ENCODE data around the gene PKP2. TPM values are rescaled to one million over a fixed set of nuclear protein-coding genes. Genes with fewer than 3 reads are reported as not detected.

The PKP2 gene
- total and polyA plus RNA-seq, 2 experiments from 2014 or later: 0.21 to 0.22 TPM

DNA sequence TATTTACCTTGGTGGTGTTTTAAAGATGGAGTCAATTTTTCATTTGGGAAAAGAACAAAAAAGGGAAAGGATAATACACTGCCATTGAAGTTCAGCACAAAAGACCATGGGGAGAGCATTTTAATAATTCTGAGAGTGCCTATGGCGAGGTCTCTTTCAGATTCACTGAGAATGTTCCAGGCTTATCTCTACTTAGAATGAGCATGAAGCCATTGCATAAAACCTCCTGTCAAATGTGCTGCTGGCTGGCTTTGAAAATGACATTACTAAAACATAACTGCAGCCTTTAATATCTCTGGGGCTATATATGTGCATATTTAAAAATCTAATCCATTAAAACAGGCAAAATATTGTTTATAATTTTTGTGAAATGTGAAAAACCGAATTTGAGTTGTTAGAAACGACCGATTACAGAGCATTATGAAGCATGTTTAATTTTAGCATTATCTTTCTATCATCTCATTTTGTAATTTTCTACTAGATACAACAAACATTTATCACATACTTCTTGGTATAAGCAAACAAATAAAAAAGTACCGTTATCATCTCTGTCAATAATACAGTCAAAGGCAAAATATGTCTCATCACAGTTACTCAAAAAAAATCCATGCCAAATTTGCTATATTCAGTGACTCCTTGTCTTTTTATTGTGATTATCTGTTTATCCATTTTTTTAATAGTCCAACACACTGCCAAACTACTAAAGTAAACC lies 95.2 kb downstream of the PKP2 start:
- TF ChIP-seq EZH2phosphoT487 (IDR thresholded peaks at IDR 0.05; ENCODE audit: insufficient read depth, low read depth): no peak
- no peak for TF ChIP-seq EZH2 (IDR thresholded peaks at IDR 0.05; ENCODE audit: insufficient read depth, poor library complexity, severe bottlenecking)
- DNase-seq: no peak
- Histone ChIP-seq H4K20me1 (ENCODE audit: insufficient read depth) (no peaks in the 10 kb centered on the region), H3K9me3 (ENCODE audit: low read depth) (no peaks in the 10 kb centered on the region), H3K9me2 (ENCODE audit: insufficient read depth) (no peaks in the 10 kb centered on the region), H3K36me3 (ENCODE audit: low read depth) (no peaks in the 10 kb centered on the region), H3F3A (ENCODE audit: insufficient read depth) (no peaks in the 10 kb centered on the region), H2AFZ (no peak overlapping the region), H3K4me1 (ENCODE audit: insufficient read depth) (no peaks in the 10 kb centered on the region), H3K9ac (no peak overlapping the region), H3K27me3 (replicated peaks; ENCODE audit: insufficient read depth) (no peaks in the 10 kb centered on the region), H3K4me2 (ENCODE audit: unreplicated experiment) (no peak overlapping the region), H3K4me3 (no peak overlapping the region), H3K27ac (no peak overlapping the region), H3K79me2 (ENCODE audit: insufficient read depth) (no peaks in the 10 kb centered on the region)
- WGBS, 2 experiments (ENCODE audit: low coverage in 1 of 2, low lambda C conversion rate in 2 of 2, missing lambda C conversion rate in 2 of 2): 38 to 40% methylated on average over 5 of the region's 5 CpGs
- in situ Hi-C loops (cut with MboI): no loop called here

DNA sequence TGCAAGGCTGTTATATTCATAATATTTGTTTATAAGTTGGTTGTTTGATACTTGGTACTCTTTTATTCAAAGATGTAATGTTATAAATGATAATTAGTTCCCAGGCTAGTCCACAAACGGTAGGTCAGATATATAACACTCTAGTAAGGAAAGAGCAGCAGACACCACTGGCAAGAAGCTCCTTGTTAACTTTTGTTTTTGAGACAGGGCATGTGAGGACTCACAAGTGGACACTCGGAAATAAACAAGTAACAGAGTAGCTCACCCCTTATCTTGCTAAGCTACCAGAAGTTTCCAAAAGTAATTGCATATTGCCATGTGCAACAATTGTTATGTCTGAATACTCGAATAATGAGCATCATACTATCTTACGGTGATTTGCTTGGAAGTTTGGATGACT lies 102.3 kb downstream of the PKP2 start:
- DNase-seq: no peak
- Histone ChIP-seq H3K4me1 (ENCODE audit: insufficient read depth) (no peaks in the 10 kb centered on the region), H3K9ac (no peak overlapping the region), H3K27me3 (replicated peaks; ENCODE audit: insufficient read depth) (no peaks in the 10 kb centered on the region), H4K20me1 (ENCODE audit: insufficient read depth) (no peaks in the 10 kb centered on the region), H2AFZ (no peak overlapping the region), H3K9me3 (ENCODE audit: low read depth) (no peaks in the 10 kb centered on the region), H3K79me2 (ENCODE audit: insufficient read depth) (no peaks in the 10 kb centered on the region), H3K4me3 (no peak overlapping the region), H3K27ac (no peak overlapping the region), H3K36me3 (ENCODE audit: low read depth) (no peaks in the 10 kb centered on the region), H3F3A (ENCODE audit: insufficient read depth) (no peaks in the 10 kb centered on the region), H3K9me2 (ENCODE audit: insufficient read depth) (no peaks in the 10 kb centered on the region), H3K4me2 (ENCODE audit: unreplicated experiment) (no peak overlapping the region)
- no peak for TF ChIP-seq EZH2 (IDR thresholded peaks at IDR 0.05; ENCODE audit: insufficient read depth, poor library complexity, severe bottlenecking)
- TF ChIP-seq EZH2phosphoT487 (IDR thresholded peaks at IDR 0.05; ENCODE audit: insufficient read depth, low read depth): no peak
- 22 to 25% methylated on average over 4 of the region's 4 CpGs for WGBS, 2 experiments (ENCODE audit: low coverage in 1 of 2, low lambda C conversion rate in 2 of 2, missing lambda C conversion rate in 2 of 2)
- in situ Hi-C loops (cut with MboI): no loop called here

DNA sequence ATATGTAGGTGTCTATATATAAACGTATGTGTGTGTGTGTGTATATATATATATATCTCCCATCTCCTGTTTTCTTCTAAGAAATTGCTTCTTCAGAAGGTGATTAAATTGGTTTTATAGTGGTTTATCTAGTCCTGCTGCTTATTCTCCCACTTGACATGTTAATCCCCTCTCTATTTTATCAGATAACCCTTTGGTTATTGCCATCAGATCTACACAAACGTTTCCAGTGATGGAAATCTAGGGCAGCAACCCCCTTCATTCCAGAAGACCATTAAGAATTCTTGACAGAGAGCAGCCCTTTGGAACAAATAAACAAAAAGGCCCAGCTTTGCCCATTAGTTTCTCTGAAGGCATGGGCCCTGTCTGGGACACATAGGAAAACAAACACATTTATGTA lies 106.7 kb downstream of the PKP2 start:
- Histone ChIP-seq H3K9ac (no peak overlapping the region), H3K36me3 (ENCODE audit: low read depth) (no peaks in the 10 kb centered on the region), H3K27ac (no peak overlapping the region), H3K4me2 (ENCODE audit: unreplicated experiment) (no peak overlapping the region), H3K79me2 (ENCODE audit: insufficient read depth) (no peaks in the 10 kb centered on the region), H3K4me3 (no peak overlapping the region), H3K4me1 (ENCODE audit: insufficient read depth) (no peaks in the 10 kb centered on the region), H3K27me3 (replicated peaks; ENCODE audit: insufficient read depth) (no peaks in the 10 kb centered on the region), H2AFZ (no peak overlapping the region), H3K9me2 (ENCODE audit: insufficient read depth) (no peaks in the 10 kb centered on the region), H3F3A (ENCODE audit: insufficient read depth) (no peaks in the 10 kb centered on the region), H4K20me1 (ENCODE audit: insufficient read depth) (no peaks in the 10 kb centered on the region), H3K9me3 (ENCODE audit: low read depth) (no peaks in the 10 kb centered on the region)
- DNase-seq: no peak
- in situ Hi-C loops (cut with MboI): no loop called here
- 9 to 22% methylated on average over 2 of the region's 2 CpGs for WGBS, 2 experiments (ENCODE audit: low coverage in 1 of 2, low lambda C conversion rate in 2 of 2, missing lambda C conversion rate in 2 of 2)
- TF ChIP-seq EZH2phosphoT487 (IDR thresholded peaks at IDR 0.05; ENCODE audit: insufficient read depth, low read depth): no peak
- no peak for TF ChIP-seq EZH2 (IDR thresholded peaks at IDR 0.05; ENCODE audit: insufficient read depth, poor library complexity, severe bottlenecking)

DNA sequence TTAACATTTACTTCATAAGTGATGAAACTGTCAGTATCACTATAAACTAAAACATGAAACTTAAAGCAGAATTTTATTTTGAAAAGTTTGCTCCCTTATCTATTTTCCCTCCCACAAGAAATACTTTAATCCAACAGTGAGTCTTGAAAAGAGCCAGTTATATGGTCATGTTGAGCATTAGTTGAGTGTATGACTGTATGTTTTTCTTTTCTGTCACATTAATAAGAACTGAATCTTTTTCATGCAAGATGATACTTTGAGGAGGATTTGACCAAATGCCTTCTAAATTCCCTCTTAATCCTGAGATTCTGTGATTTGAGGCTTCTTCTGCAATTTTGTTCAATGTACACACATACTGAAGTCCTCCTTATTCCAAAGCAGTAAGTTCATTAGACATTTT lies 107.1 kb downstream of the PKP2 start:
- Histone ChIP-seq H3K27me3 (replicated peaks; ENCODE audit: insufficient read depth) (no peaks in the 10 kb centered on the region), H3K9me3 (ENCODE audit: low read depth) (no peaks in the 10 kb centered on the region), H3K79me2 (ENCODE audit: insufficient read depth) (no peaks in the 10 kb centered on the region), H3K9ac (no peak overlapping the region), H2AFZ (no peak overlapping the region), H3K4me1 (ENCODE audit: insufficient read depth) (no peaks in the 10 kb centered on the region), H3K27ac (no peak overlapping the region), H4K20me1 (ENCODE audit: insufficient read depth) (no peaks in the 10 kb centered on the region), H3F3A (ENCODE audit: insufficient read depth) (no peaks in the 10 kb centered on the region), H3K9me2 (ENCODE audit: insufficient read depth) (no peaks in the 10 kb centered on the region), H3K4me3 (no peak overlapping the region), H3K4me2 (ENCODE audit: unreplicated experiment) (no peak overlapping the region), H3K36me3 (ENCODE audit: low read depth) (no peaks in the 10 kb centered on the region)
- TF ChIP-seq EZH2phosphoT487 (IDR thresholded peaks at IDR 0.05; ENCODE audit: insufficient read depth, low read depth): no peak
- no peak for TF ChIP-seq EZH2 (IDR thresholded peaks at IDR 0.05; ENCODE audit: insufficient read depth, poor library complexity, severe bottlenecking)
- in situ Hi-C loops (cut with MboI): no loop called here
- no peak for DNase-seq

DNA sequence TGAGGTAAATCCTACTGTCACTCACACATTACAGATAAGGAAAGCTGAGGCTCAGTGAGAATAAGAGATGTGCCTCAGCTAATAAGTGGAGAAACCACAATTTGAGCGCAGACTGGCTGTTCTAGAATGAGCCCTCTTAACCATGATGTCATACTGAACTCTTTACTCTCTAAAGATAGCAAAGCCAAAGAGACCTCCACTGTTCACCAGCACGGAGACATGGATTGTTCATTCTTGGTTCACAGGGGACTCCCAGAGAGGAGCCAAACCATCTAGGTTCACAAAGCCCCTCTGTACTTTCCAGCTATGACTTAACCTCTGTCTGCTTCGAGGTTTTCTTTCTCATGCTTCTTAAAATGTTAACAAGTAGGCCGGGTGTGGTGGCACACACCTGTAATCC lies 108.2 kb downstream of the PKP2 start:
- Histone ChIP-seq H4K20me1 (ENCODE audit: insufficient read depth) (no peaks in the 10 kb centered on the region), H3K36me3 (ENCODE audit: low read depth) (no peaks in the 10 kb centered on the region), H3K9me3 (ENCODE audit: low read depth) (no peaks in the 10 kb centered on the region), H2AFZ (no peak overlapping the region), H3K9me2 (ENCODE audit: insufficient read depth) (no peaks in the 10 kb centered on the region), H3K9ac (no peak overlapping the region), H3K4me3 (no peak overlapping the region), H3F3A (ENCODE audit: insufficient read depth) (no peaks in the 10 kb centered on the region), H3K27ac (no peak overlapping the region), H3K27me3 (replicated peaks; ENCODE audit: insufficient read depth) (no peaks in the 10 kb centered on the region), H3K4me1 (ENCODE audit: insufficient read depth) (no peaks in the 10 kb centered on the region), H3K79me2 (ENCODE audit: insufficient read depth) (no peaks in the 10 kb centered on the region), H3K4me2 (ENCODE audit: unreplicated experiment) (no peak overlapping the region)
- in situ Hi-C loops (cut with MboI): no loop called here
- WGBS, 2 experiments (ENCODE audit: low coverage in 1 of 2, low lambda C conversion rate in 2 of 2, missing lambda C conversion rate in 2 of 2): 29 to 34% methylated on average over 4 of the region's 4 CpGs
- TF ChIP-seq EZH2phosphoT487 (IDR thresholded peaks at IDR 0.05; ENCODE audit: insufficient read depth, low read depth): no peak
- no peak for TF ChIP-seq EZH2 (IDR thresholded peaks at IDR 0.05; ENCODE audit: insufficient read depth, poor library complexity, severe bottlenecking)
- no peak for DNase-seq
